B cell (primary cell): ENCODE data around the gene GUCA2A. TPM values are rescaled to one million over a fixed set of nuclear protein-coding genes. Genes with fewer than 3 reads are reported as not detected.

Source experiments
- ATAC-seq: fragments of 200-7000 bp; cut with Tn5 transposase; one replicate; pipeline ENCODE4 v1.10.0; 2021; ENCODE audit warnings: low read depth, mild to moderate bottlenecking, moderate number of reproducible peaks, moderate library complexity
- CTCF ChIA-PET: fragments of 350-600 bp; sonication (Branson Sonifier 250); formaldehyde crosslinking; loops from one replicate; lab custom pipeline; 2021; ENCODE audit warnings: antibody characterized with exemption, inconsistent platforms; lab: Charles Lee
- POLR2A ChIA-PET: fragments of 350-600 bp; sonication (Branson Sonifier 250); formaldehyde crosslinking; loops from one replicate; lab custom pipeline; 2021; ENCODE audit warnings: antibody characterized with exemption; lab: Charles Lee
- DNase-seq: peaks from one replicate; pipeline ENCODE4 v3.0.0; 2013
- H2AFZ ChIP-seq: 2 replicates; pipeline ENCODE4 v1.6.1; 2012; ENCODE audit warnings: mild to moderate bottlenecking, low read depth, low read length; ENCODE audit not compliant: insufficient read depth, poor library complexity, severe bottlenecking
- H3K27ac ChIP-seq, 2 donors: 1 replicate in 1 of 2; 2 replicates in 1 of 2; pipeline ENCODE4 v1.5.1; 2012 to 2013; ENCODE audit warnings: low read length in 2 of 2, mild to moderate bottlenecking in 2 of 2, moderate library complexity in 1 of 2
- H3K27me3 ChIP-seq, 4 experiments: fragments of 200-600 bp in 1 of 4; sonication (generic) in 1 of 4; replicated peaks in 1 of 4; 1 replicate in 2 of 4; 2 replicates in 2 of 4; pipeline versions ENCODE4 v1.6.1 to v1.7.0; 2013 to 2016; ENCODE audit warnings: low read length in 3 of 4, mild to moderate bottlenecking in 2 of 4, mixed read lengths in 1 of 4, moderate library complexity in 1 of 4; ENCODE audit not compliant: insufficient read depth in 4 of 4, control insufficient read depth in 3 of 4; ENCODE audit errors: control extremely low read depth in 1 of 4
- H3K36me3 ChIP-seq, 2 experiments: replicated peaks in 1 of 2; 1 replicate in 1 of 2; 2 replicates in 1 of 2; pipeline versions ENCODE4 v1.6.1 to v1.7.1; 2013; ENCODE audit warnings: low read length in 1 of 2; ENCODE audit not compliant: insufficient read depth in 2 of 2, control insufficient read depth in 1 of 2; ENCODE audit errors: control extremely low read depth in 1 of 2, extremely low read depth in 1 of 2
- H3K4me1 ChIP-seq, 2 donors: fragments of 200-600 bp in 1 of 2; sonication (generic) in 1 of 2; 1 replicate in 1 of 2; 2 replicates in 1 of 2; pipeline versions ENCODE4 v1.5.1 to v1.6.1; 2013 to 2017; ENCODE audit warnings: low read length in 2 of 2; ENCODE audit not compliant: control insufficient read depth in 2 of 2, insufficient read depth in 2 of 2
- H3K4me2 ChIP-seq: replicated peaks from 2 replicates; pipeline ENCODE3; 2012; ENCODE audit warnings: mild to moderate bottlenecking, low read depth, low read length; ENCODE audit not compliant: poor library complexity, severe bottlenecking
- H3K4me3 ChIP-seq, 5 experiments: fragments of 200-600 bp in 1 of 5; sonication (generic) in 1 of 5; 1 replicate in 3 of 5; 2 replicates in 2 of 5; pipeline versions ENCODE4 v1.5.1 to v1.7.0; 2011 to 2016; ENCODE audit warnings: low read length in 4 of 5, mild to moderate bottlenecking in 4 of 5, low read depth in 2 of 5, control low read depth in 1 of 5, moderate library complexity in 1 of 5; ENCODE audit not compliant: insufficient read depth in 1 of 5; ENCODE audit errors: control extremely low read depth in 1 of 5, extremely low read depth in 1 of 5
- H3K79me2 ChIP-seq: fragments of 200-600 bp; sonication (generic); one replicate; pipeline ENCODE4 v1.6.0; 2016; ENCODE audit warnings: low read length; ENCODE audit not compliant: control insufficient read depth, insufficient read depth
- H3K9ac ChIP-seq: fragments of 200-600 bp; sonication (generic); 2 replicates; pipeline ENCODE4 v1.6.1; 2017; ENCODE audit warnings: mild to moderate bottlenecking, low read length, moderate library complexity
- H3K9me3 ChIP-seq, 3 donors: one replicate each; pipeline versions ENCODE4 v1.6.1 to v1.7.1; 2013; ENCODE audit warnings: low read length in 2 of 3; ENCODE audit not compliant: control insufficient read depth in 2 of 3, insufficient read depth in 1 of 3; ENCODE audit errors: control extremely low read depth in 1 of 3
- H4K20me1 ChIP-seq: 2 replicates; pipeline ENCODE4 v1.6.0; 2012; ENCODE audit warnings: mild to moderate bottlenecking, low read length; ENCODE audit not compliant: insufficient read depth, control insufficient read depth, poor library complexity, severe bottlenecking
- H3K27ac Mint-ChIP-seq: one replicate; pipeline ENCODE4 v1.8.0; 2021; ENCODE audit warnings: mixed read lengths
- H3K27me3 Mint-ChIP-seq: one replicate; pipeline ENCODE4 v1.8.0; 2021; ENCODE audit warnings: mixed read lengths
- H3K4me1 Mint-ChIP-seq: one replicate; pipeline ENCODE4 v1.8.0; 2021; ENCODE audit warnings: mixed read lengths
- H3K4me3 Mint-ChIP-seq: one replicate; pipeline ENCODE4 v1.8.0; 2021; ENCODE audit warnings: mixed read lengths
- H3K9me3 Mint-ChIP-seq: one replicate; pipeline ENCODE4 v1.8.0; 2022; ENCODE audit warnings: mixed read lengths; ENCODE audit not compliant: insufficient read depth
- EZH2 ChIP-seq: IDR thresholded peaks from 2 replicates; pipeline ENCODE4 v1.6.1; 2012; ENCODE audit warnings: borderline replicate concordance, low read depth, mild to moderate bottlenecking, moderate library complexity, low read length; ENCODE audit not compliant: insufficient read depth, poor library complexity, severe bottlenecking
- WGBS: methylation state at CpG from one replicate; pipeline ENCODE4 v1.1.5; 2013; ENCODE audit warnings: missing lambda C conversion rate; ENCODE audit not compliant: insufficient coverage; 5-methylcytosine and 5-hydroxymethylcytosine counted together
- intact Hi-C: fragments of 100-400 bp; cut with micrococcal nuclease; formaldehyde crosslinking; loops from one replicate; pipeline ENCODE4 v1.10.0; 2022
- polyA minus RNA-seq: library from RNA; depleted of rRNA, polyadenylated mRNA; stranded (reverse); fragments of >200 nt; gene quantifications from 2 replicates; pipeline ENCODE4 v1.2.3, GENCODE V29; 2012
- polyA plus RNA-seq: library from polyadenylated mRNA; depleted of rRNA; stranded (reverse); fragments of >200 nt; gene quantifications from 2 replicates; pipeline ENCODE4 v1.2.3, GENCODE V29; 2012
- total RNA-seq, 2 donors: library from RNA; stranded (reverse); fragments of 120-200 nt in 1 of 2; gene quantifications; 1 replicate in 1 of 2; 2 replicates in 1 of 2; pipeline versions ENCODE4 v1.2.3 to v1.2.4, GENCODE V29; 2013 to 2022
- TF ChIP-seq, protein P1 (sequence below): fragments of 200-600 bp; IDR thresholded peaks from one replicate; pipeline ENCODE4 v1.8.0; 2022; ENCODE audit warnings: antibody characterized with exemption, mild to moderate bottlenecking

GUCA2A gene, protein sequence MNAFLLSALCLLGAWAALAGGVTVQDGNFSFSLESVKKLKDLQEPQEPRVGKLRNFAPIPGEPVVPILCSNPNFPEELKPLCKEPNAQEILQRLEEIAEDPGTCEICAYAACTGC
- total RNA-seq (not detected in 2 replicates), polyA plus RNA-seq (not detected in 2 replicates), polyA minus RNA-seq (not detected in 2 replicates)
- total RNA-seq (2013), result not detected

- H3K27ac Mint-ChIP-seq, result no peak within 1 kb of the TSS
- no peak within 1 kb of the TSS for H3K4me3 Mint-ChIP-seq
- no peak for DNase-seq
- Histone ChIP-seq H2AFZ (no peak within 1 kb of the TSS), H3K4me3 (no peak within 1 kb of the TSS), H3K36me3 (no peaks in the 10 kb centered on the region), H3K79me2 (no peaks in the 10 kb centered on the region), H3K4me1 (no peaks in the 10 kb centered on the region), H3K4me2 (no peak within 1 kb of the TSS), H3K9ac (no peak within 1 kb of the TSS), H4K20me1 (no peaks in the 10 kb centered on the region), H3K9me3 (peaks cover 0 to 5% (median 0%) of the 10 kb centered on the region in 3 donors), H3K27ac (no peak within 1 kb of the TSS), H3K27me3 (peaks cover 0 to 7% (median 0%) of the 10 kb centered on the region in 4 experiments)
- H3K27me3 Mint-ChIP-seq, result peaks cover 12% of the 10 kb centered on the region
- TF ChIP-seq EZH2, result no peak
- TF ChIP-seq, protein P1, sequence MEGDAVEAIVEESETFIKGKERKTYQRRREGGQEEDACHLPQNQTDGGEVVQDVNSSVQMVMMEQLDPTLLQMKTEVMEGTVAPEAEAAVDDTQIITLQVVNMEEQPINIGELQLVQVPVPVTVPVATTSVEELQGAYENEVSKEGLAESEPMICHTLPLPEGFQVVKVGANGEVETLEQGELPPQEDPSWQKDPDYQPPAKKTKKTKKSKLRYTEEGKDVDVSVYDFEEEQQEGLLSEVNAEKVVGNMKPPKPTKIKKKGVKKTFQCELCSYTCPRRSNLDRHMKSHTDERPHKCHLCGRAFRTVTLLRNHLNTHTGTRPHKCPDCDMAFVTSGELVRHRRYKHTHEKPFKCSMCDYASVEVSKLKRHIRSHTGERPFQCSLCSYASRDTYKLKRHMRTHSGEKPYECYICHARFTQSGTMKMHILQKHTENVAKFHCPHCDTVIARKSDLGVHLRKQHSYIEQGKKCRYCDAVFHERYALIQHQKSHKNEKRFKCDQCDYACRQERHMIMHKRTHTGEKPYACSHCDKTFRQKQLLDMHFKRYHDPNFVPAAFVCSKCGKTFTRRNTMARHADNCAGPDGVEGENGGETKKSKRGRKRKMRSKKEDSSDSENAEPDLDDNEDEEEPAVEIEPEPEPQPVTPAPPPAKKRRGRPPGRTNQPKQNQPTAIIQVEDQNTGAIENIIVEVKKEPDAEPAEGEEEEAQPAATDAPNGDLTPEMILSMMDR, result no peak
- 95% methylated on average over 21 of the region's 24 CpGs for WGBS
- POLR2A ChIA-PET, result no interaction called here
- intact Hi-C loops, result no loop called here
- H3K9me3 Mint-ChIP-seq, result peaks cover 3% of the 10 kb centered on the region
- CTCF ChIA-PET, result interaction anchor here (0.7 to 4.6 kb wide), 2 partner anchors 9 kb away, joined by 3 to 17 read pairs; no protein-coding TSS in a partner anchor
- no peak for ATAC-seq
- no peaks in the 10 kb centered on the region for H3K4me1 Mint-ChIP-seq
Observed at GRCh38 chr1:42164551-42165420, at the start of gene GUCA2A. Gene GUCA2A (minus strand): TSS chr1:42164745. CDS start chr1:42164712, 33 bp downstream.
